ENCODE data around the gene YTHDF1.

Gene YTHDF1

DNA sequence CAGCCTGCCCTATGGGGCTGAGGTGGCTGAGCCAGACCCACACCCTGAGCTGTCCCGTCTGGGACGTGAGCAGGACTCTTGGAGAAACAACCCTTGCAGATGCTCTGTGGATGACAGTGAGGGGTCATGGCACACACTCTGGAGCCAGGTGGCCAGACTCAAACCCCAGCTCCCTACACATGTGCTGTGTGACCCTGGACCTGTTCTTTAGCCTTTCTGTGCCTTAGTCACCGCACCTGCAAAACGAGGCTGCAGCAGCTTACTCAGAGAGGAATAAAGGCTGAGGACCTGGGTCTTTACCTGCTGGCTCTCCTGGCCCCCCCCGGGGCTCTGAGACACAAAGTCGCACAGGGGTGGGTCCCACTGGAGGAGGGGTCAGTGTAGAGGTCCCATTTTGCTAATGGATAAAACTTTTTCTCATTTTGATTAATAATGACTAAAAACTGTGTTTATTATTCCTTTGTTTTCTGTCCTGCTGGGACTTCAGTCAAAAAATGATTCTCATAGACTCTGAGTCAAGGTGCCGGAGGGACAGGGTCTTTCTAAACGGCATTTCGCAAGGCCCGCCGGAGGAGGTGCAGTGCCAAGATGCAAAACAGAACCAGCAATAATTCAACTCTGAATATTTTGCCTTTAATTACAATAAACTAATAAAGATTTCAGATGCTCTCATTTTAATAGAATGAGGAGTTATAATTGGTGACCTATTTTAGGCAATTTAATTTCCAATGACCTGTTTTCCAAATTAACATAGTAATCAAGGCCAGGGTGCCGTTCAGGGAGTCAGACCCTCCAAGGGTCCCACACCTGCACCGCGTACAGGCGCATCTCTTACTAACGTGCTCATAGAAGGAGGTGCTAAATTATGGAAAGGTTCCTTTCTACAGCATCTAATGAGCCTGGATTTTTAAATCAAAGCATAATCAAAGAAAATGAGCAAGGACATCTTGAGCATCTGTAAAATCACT, 62.4 kb downstream of the YTHDF1 start:
- no peak for DNase-seq

DNA sequence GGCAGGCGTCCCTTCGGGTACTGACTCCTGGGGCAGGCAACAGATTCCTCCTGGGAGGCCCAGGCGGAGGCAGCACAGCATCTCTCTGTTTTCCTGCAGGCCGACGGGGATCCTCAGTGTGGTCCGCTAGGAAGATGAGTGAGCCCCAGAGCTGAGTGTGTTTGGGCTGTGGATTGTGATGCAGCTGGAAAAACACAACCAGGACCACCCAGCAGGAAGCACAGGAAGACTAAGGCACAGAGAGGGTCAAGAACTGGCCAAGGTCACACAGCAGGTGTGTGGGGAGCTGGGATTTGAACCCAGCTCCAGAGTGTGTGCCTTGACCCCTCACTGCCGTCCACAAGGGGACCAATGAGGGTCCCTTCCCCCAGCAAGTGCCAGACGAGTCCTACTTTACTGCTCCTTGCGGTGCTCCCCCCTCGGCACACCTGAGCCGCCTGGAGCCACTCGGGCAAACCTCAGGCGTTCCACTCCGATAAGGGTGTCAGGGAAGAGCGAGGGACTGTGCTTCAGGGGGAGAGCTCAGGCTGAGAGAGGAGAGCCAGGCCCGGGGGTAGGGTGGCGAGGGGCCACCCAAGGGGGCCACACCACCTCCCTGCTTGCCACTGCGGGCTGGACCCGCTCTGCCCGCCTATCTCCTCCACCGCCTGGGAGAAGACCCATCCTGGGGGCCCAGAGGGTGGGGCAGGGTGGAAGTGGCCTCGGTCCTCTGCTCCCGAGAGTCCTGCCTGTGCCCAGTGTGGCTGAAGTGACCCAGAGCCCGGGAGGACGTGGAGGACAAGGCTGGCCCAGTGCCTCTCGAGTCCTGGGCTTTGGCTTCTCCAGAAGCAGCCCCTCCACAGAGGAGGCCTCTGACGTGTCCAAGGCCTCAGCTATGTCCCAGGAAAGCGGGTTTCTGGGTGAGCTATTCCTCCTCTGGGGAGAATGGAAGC, 63.3 kb downstream of the YTHDF1 start:
- DNase-seq: no peak

GRCh38 chr20:63151554-63152321, 64.2 kb downstream of the YTHDF1 start:
- no peak for DNase-seq

DNA sequence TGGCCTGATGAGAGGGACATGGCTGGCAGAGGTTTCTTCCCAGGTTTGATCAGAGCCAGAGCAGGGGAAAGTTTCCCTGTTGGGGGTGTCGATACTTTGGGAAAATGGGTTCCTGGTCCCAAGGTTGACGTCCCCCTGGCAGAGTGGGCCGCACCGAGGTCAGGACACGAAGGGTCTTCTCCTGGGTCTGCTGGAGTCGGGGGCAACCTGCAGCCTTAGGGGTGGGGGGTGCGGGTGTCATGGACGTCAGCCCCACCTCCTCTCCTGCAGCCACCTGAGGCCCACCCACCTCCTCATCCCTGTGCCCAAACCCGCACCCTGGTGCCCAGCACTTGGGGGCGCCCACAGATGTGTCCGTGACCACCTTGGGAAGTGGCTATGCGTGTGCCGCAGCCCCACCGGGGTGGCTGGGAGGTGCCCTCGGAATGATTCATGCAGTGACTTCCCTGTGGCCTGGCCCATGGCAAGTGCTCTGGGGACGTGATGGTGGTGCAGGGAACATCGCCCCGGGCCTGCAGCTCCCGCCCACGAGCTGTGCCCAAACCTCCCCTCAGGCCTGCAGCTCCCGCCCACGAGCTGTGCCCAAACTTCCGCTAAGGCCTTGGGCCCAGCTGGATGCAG, 64.9 kb downstream of the YTHDF1 start:
- DNase-seq: no peak

DNA sequence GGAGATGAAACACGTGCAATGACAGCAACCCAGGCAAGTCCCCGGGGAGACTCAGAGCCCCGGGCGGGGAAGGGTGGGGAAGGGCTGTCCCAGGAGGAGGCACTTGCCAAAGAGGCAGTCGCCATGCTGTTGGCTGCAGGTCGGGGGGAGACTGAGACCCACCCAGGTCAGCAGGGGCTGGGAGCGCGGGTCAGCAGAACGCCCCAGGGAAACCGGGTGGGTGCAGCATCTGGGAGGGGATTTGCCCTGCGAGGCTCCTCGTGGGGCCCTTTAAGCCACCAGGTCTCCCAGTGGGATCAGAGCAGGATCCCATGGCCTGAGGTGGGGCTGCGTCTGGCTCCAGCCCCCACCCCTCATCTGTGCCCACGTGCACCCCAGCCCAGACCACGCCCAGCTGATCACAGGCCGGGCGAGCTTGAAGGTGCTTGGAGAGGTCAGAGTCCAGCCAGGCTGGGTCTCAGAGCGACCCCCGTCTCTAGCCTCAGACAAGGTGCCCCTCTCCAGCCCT, 65.5 kb downstream of the YTHDF1 start:
- DNase-seq: no peak

GRCh38 chr20:63149531-63150192, 66.3 kb downstream of the YTHDF1 start:
- DNase-seq: no peak

DNA sequence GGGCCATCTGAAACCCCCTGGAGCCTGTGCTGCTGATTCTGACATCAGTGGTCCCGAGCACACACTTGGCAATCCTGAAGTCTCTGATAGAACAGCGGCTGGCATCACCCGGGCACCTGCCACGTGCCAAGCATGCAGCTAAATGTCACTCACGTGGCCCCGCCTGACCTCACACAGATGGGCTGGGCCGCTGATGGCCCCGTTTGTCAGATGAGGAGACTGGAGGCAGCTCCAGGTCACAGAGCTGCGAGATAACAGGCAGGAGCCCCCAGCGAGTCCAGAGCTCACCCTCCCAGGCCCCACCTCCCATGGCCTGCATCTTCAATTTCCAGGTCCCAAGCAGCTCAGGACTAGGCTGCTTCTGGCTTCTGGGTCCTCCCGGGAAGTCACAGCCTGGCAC, 67.2 kb downstream of the YTHDF1 start:
- no peak for DNase-seq

DNA sequence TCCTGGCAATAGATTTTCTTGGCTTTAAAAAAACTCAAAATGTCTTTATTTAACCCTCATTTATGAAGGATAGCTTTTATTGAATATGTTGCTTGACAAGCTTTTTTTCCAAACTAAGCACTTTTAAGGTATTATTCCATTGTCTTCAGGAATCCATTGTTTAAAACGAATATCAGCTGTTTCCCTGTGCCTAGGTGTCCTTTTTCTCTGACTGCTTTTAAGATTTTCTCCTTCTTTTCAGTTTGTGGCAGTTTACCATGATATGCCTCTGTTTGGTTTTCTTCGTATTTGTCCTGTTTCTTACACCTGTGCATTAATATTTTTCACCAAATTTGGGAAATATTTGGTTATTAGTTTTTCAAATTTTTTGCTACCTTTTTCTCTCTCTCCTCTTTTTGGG, 68.4 kb downstream of the YTHDF1 start:
- no peak for DNase-seq
